Osteocyte (in vitro differentiated cells): ENCODE data around the gene TWIST2. TPM values are rescaled to one million over a fixed set of nuclear protein-coding genes. Genes with fewer than 3 reads are reported as not detected.

Experiments used
- DNase-seq: peaks from one replicate; pipeline ENCODE4 v3.0.0; 2021; ENCODE audit warnings: mixed read lengths; ENCODE audit not compliant: unreplicated experiment; ENCODE audit errors: extremely low spot score
- H3K27ac Mint-ChIP-seq: one replicate; pipeline ENCODE4 v1.8.0; 2021; ENCODE audit warnings: mild to moderate bottlenecking, mixed read lengths; ENCODE audit not compliant: unreplicated experiment
- H3K27me3 Mint-ChIP-seq: one replicate; pipeline ENCODE4 v1.8.0; 2021; ENCODE audit warnings: mixed read lengths; ENCODE audit not compliant: unreplicated experiment
- H3K36me3 Mint-ChIP-seq: one replicate; pipeline ENCODE4 v1.8.0; 2021; ENCODE audit warnings: mixed read lengths; ENCODE audit not compliant: unreplicated experiment
- H3K4me1 Mint-ChIP-seq: one replicate; pipeline ENCODE4 v1.8.0; 2021; ENCODE audit warnings: mixed read lengths; ENCODE audit not compliant: unreplicated experiment
- H3K4me3 Mint-ChIP-seq: one replicate; pipeline ENCODE4 v1.8.0; 2021; ENCODE audit warnings: mild to moderate bottlenecking, moderate library complexity, mixed read lengths; ENCODE audit not compliant: unreplicated experiment
- H3K9me3 Mint-ChIP-seq: one replicate; pipeline ENCODE4 v1.8.0; 2021; ENCODE audit warnings: mixed read lengths; ENCODE audit not compliant: unreplicated experiment
- total RNA-seq: library from RNA; stranded (reverse); gene quantifications from 2 replicates; pipeline ENCODE4 v1.2.1, GENCODE V29; 2021
- TF ChIP-seq, protein P1 (sequence below): fragments of 200-600 bp; sonication (generic); IDR thresholded peaks from 2 replicates; pipeline ENCODE4 v1.5.0; 2021; ENCODE audit warnings: antibody characterized with exemption, mild to moderate bottlenecking, moderate library complexity

TWIST2 gene
- total RNA-seq, 1 donor from 2014 or later, result 6.0 TPM

DNA sequence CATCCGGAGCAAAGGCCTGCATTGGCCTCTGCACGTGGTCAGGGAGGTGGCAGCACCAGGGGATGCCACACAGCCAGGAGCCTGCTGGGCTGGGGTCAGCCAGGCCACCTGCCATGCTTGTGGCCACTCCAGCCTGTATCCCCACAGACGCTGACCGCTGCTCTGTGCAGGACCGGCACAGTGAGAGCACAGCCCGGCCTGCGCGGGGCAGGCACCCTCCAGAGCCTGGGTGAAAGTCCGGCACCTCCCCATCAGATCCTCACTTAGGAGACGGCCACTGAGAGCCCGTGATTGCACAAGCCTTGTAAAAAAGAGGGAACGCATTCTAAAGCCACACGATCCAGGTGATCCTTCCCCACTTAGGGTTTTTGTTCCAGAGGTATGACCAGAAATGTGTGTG lies 42.2 kb downstream of the TWIST2 start:
- Mint-ChIP-seq H3K9me3 (no peaks in the 10 kb centered on the region), H3K4me1 (peaks cover 10% of the 10 kb centered on the region), H3K27me3 (no peaks in the 10 kb centered on the region), H3K4me3 (no peak overlapping the region), H3K27ac (no peak overlapping the region), H3K36me3 (peaks cover 7% of the 10 kb centered on the region)
- no peak for DNase-seq
- TF ChIP-seq, protein P1, sequence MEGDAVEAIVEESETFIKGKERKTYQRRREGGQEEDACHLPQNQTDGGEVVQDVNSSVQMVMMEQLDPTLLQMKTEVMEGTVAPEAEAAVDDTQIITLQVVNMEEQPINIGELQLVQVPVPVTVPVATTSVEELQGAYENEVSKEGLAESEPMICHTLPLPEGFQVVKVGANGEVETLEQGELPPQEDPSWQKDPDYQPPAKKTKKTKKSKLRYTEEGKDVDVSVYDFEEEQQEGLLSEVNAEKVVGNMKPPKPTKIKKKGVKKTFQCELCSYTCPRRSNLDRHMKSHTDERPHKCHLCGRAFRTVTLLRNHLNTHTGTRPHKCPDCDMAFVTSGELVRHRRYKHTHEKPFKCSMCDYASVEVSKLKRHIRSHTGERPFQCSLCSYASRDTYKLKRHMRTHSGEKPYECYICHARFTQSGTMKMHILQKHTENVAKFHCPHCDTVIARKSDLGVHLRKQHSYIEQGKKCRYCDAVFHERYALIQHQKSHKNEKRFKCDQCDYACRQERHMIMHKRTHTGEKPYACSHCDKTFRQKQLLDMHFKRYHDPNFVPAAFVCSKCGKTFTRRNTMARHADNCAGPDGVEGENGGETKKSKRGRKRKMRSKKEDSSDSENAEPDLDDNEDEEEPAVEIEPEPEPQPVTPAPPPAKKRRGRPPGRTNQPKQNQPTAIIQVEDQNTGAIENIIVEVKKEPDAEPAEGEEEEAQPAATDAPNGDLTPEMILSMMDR, result no peak

DNA sequence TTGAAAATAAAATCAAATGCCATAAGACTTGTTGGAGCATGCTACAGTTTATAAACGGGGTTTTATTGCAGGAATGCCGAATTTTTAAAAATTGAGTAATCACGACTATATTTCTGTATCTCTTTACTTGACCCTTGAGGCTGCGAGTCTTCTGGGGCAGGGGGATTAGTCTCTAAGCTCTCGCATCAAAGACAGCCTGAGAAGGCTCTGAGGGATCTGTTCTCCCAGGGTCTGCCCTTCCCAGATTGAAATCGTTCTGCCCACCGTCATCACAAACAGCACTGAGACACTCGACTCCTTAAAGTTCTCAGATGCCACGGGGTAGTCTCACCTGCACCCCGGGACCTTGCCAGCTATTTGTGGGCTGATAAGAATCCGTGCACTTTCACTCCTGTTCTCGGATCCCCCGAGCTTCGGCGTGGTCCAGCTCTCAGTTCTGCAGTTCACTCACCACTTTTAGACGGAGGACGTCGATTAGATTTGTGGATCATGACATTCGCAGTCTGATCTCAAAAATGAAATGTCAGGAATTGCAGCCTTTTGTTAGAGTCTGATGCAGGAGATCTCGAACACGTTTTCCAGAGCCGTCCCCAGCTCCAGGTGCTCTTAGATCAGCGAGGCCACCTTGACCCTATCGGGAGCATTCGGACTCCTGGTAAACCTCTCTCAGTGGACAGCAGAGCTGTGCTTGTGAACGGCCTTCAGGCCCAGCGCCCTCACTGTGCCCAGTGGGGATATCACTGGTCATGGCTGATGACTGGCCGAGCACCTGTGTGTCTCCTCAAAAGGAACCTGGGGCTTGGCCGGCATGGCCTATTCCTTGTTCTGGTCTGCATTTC lies 43.0 kb downstream of the TWIST2 start:
- TF ChIP-seq, protein P1, result no peak
- H3K27ac Mint-ChIP-seq, result no peak overlapping the region
- peaks cover 7% of the 10 kb centered on the region for H3K36me3 Mint-ChIP-seq
- no peaks in the 10 kb centered on the region for H3K27me3 Mint-ChIP-seq
- peaks cover 17% of the 10 kb centered on the region for H3K4me1 Mint-ChIP-seq
- no peak for DNase-seq
- no peaks in the 10 kb centered on the region for H3K9me3 Mint-ChIP-seq
- no peak overlapping the region for H3K4me3 Mint-ChIP-seq

- TF ChIP-seq, protein P1, result no peak
- Mint-ChIP-seq H3K4me3 (no peak overlapping the region), H3K27ac (no peak overlapping the region), H3K27me3 (no peaks in the 10 kb centered on the region), H3K4me1 (peaks cover 25% of the 10 kb centered on the region), H3K36me3 (peaks cover 4% of the 10 kb centered on the region), H3K9me3 (no peaks in the 10 kb centered on the region)
- no peak for DNase-seq
These were observed 43.7 kb downstream of the TWIST2 start for GRCh38 chr2:238891457-238892203.

GRCh38 chr2:238892204-238892500 lies 44.3 kb downstream of the TWIST2 start:
- TF ChIP-seq, protein P1, result no peak
- peaks cover 4% of the 10 kb centered on the region for H3K36me3 Mint-ChIP-seq
- H3K27me3 Mint-ChIP-seq, result no peaks in the 10 kb centered on the region
- H3K27ac Mint-ChIP-seq, result no peak overlapping the region
- no peak for DNase-seq
- no peak overlapping the region for H3K4me3 Mint-ChIP-seq
- peaks cover 30% of the 10 kb centered on the region for H3K4me1 Mint-ChIP-seq
- H3K9me3 Mint-ChIP-seq, result no peaks in the 10 kb centered on the region

GRCh38 chr2:238892796-238893195 lies 44.9 kb downstream of the TWIST2 start:
- TF ChIP-seq, protein P1, result no peak
- Mint-ChIP-seq H3K36me3 (no peaks in the 10 kb centered on the region), H3K9me3 (no peaks in the 10 kb centered on the region), H3K27me3 (no peaks in the 10 kb centered on the region), H3K4me1 (peaks cover 35% of the 10 kb centered on the region), H3K4me3 (no peak overlapping the region), H3K27ac (no peak overlapping the region)
- no peak for DNase-seq
